Measurements from ENCODE around the gene TAS1R1. TPM values are rescaled to one million over a fixed set of nuclear protein-coding genes. Genes with fewer than 3 reads are reported as not detected.

Gene TAS1R1
- total RNA-seq, 1 donor from 2014 or later, result not detected

DNA sequence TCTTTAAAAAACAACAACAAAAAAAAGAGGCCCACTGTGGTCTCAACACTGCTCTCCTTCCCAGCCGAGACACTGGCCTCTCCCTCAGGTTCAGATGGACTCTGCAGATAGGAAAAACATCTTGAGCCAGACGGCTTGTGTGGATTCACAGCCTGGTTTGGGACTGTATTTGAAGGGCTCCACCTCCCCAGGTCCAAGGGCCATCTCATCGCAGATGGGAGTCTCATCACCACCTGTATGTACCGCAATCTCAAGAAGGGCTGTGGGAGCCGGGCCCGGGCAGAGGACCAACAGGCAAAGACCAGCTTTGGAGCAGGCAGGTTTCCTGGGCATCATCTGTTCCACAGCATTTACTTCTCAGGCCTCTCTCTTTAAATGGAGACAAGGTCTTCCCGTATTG lies 34.9 kb downstream of the TAS1R1 start:
- ChIA-PET POLR2A (interaction anchor here (1.4 to 1.6 kb wide), 2 partner anchors 10 to 11 kb away, joined by 3 to 7 read pairs; partner anchors contain the start of gene ZBTB48), CTCF (no interaction called here)

DNA sequence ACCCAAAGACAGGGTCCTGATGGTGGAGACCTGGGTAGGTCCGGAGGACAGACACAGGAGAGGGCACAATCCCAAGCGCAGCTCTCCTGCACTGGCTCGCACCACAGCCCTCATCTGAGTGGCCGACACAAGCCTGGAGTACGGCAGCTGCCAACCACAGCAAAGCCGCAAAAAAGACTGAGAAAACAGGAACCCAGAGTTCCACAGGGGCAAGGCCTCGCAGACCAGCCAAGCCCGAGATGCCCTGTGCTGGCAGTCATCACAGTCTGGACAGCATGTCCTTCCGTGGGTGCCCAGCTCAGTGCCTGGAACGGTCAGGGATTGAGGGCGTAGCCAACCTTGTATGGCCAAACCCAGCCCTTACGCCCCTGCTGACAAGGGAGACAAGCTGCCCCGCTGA lies 36.1 kb downstream of the TAS1R1 start:
- H3K36me3 Mint-ChIP-seq (ENCODE audit: low read depth), result peaks cover 67% of the 10 kb centered on the region
- no peaks in the 10 kb centered on the region for H3K9me3 Mint-ChIP-seq
- H3K4me1 Mint-ChIP-seq, result peaks cover 13% of the 10 kb centered on the region
- no peak overlapping the region for H3K4me3 Mint-ChIP-seq
- TF ChIP-seq, protein P1, sequence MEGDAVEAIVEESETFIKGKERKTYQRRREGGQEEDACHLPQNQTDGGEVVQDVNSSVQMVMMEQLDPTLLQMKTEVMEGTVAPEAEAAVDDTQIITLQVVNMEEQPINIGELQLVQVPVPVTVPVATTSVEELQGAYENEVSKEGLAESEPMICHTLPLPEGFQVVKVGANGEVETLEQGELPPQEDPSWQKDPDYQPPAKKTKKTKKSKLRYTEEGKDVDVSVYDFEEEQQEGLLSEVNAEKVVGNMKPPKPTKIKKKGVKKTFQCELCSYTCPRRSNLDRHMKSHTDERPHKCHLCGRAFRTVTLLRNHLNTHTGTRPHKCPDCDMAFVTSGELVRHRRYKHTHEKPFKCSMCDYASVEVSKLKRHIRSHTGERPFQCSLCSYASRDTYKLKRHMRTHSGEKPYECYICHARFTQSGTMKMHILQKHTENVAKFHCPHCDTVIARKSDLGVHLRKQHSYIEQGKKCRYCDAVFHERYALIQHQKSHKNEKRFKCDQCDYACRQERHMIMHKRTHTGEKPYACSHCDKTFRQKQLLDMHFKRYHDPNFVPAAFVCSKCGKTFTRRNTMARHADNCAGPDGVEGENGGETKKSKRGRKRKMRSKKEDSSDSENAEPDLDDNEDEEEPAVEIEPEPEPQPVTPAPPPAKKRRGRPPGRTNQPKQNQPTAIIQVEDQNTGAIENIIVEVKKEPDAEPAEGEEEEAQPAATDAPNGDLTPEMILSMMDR (IDR thresholded peaks at IDR 0.05), result no peak
- DNase-seq (no peak), ATAC-seq (ENCODE audit: low read depth) (peak; percentile 40)
- POLR2A ChIA-PET, result interaction anchor here (1.6 kb wide), 1 partner anchor 11 kb away, joined by 7 read pairs; the partner anchor contains the start of gene ZBTB48
- H3K27me3 Mint-ChIP-seq, result no peaks in the 10 kb centered on the region
- intact Hi-C loops (cut with micrococcal nuclease), result no loop called here
- no peak overlapping the region for H3K27ac Mint-ChIP-seq
- CTCF ChIA-PET, result no interaction called here

More for the DNA sequence above, 34.9 kb downstream of the TAS1R1 start:
- H3K9me3 Mint-ChIP-seq, result no peaks in the 10 kb centered on the region
- no peak overlapping the region for H3K27ac Mint-ChIP-seq
- ATAC-seq (ENCODE audit: low read depth) (no peak), DNase-seq (no peak)
- H3K36me3 Mint-ChIP-seq (ENCODE audit: low read depth), result peaks cover 56% of the 10 kb centered on the region
- intact Hi-C loops (cut with micrococcal nuclease), result no loop called here
- TF ChIP-seq, protein P1 (IDR thresholded peaks at IDR 0.05), result no peak
- H3K27me3 Mint-ChIP-seq, result no peaks in the 10 kb centered on the region
- H3K4me3 Mint-ChIP-seq, result no peak overlapping the region
- H3K4me1 Mint-ChIP-seq, result peaks cover 12% of the 10 kb centered on the region

DNA sequence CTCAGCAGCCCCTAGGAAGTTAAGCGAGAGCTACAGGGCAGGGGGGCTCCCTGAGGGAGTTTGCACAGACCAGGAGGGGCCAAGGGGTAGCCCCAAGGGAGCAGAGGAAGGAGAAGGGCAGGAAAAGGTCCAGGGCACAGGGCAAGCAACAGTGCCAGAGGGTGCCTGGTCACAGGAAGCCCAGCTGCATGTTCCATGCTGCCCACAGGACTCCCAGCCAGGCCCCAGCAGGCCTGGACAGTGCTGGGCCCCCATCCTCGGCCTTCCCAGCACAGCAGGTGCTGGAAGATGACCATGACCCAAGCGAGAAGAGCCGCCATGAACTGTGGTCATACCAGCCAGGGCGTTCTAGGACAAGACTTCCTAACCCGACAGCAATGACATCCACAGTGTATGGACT lies 36.5 kb downstream of the TAS1R1 start:
- peaks cover 70% of the 10 kb centered on the region for H3K36me3 Mint-ChIP-seq (ENCODE audit: low read depth)
- H3K4me3 Mint-ChIP-seq, result no peak overlapping the region
- no peak for DNase-seq
- H3K4me1 Mint-ChIP-seq, result peaks cover 14% of the 10 kb centered on the region
- no peak for ATAC-seq (ENCODE audit: low read depth)
- no peak overlapping the region for H3K27ac Mint-ChIP-seq
- ChIA-PET POLR2A (interaction anchor here (1.6 kb wide), 1 partner anchor 11 kb away, joined by 7 read pairs; the partner anchor contains the start of gene ZBTB48), CTCF (no interaction called here)
- intact Hi-C loops (cut with micrococcal nuclease), result no loop called here
- H3K27me3 Mint-ChIP-seq, result no peaks in the 10 kb centered on the region
- TF ChIP-seq, protein P1 (IDR thresholded peaks at IDR 0.05), result no peak
- H3K9me3 Mint-ChIP-seq, result no peaks in the 10 kb centered on the region

DNA sequence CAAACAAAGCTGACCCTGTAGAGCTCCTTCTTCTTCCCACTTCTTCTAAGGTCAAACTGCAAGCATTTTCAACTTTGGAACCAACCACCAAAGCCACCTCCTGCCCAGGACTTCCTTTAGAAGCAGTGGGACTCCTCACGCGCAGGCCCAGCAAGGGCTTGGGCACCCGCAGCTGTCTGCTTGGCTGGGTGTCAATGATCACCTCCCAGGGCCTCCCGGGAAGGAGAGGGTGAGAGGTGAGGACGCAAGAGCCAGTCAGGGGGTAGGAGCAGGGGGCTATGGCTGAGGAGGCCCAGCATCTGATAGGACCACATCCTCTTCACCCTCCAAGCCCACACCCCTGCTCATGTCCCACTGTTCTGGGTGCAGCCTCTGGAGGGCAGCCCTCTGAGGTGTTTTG lies 37.3 kb downstream of the TAS1R1 start:
- Mint-ChIP-seq H3K27ac (no peak overlapping the region), H3K27me3 (no peaks in the 10 kb centered on the region), H3K4me3 (no peak overlapping the region), H3K36me3 (ENCODE audit: low read depth) (peaks cover 74% of the 10 kb centered on the region), H3K9me3 (no peaks in the 10 kb centered on the region), H3K4me1 (peaks cover 9% of the 10 kb centered on the region)
- TF ChIP-seq, protein P1 (IDR thresholded peaks at IDR 0.05), result no peak
- CTCF ChIA-PET, result no interaction called here
- DNase-seq (no peak), ATAC-seq (ENCODE audit: low read depth) (no peak)
- POLR2A ChIA-PET, result no interaction called here
- intact Hi-C loops (cut with micrococcal nuclease), result no loop called here

DNA sequence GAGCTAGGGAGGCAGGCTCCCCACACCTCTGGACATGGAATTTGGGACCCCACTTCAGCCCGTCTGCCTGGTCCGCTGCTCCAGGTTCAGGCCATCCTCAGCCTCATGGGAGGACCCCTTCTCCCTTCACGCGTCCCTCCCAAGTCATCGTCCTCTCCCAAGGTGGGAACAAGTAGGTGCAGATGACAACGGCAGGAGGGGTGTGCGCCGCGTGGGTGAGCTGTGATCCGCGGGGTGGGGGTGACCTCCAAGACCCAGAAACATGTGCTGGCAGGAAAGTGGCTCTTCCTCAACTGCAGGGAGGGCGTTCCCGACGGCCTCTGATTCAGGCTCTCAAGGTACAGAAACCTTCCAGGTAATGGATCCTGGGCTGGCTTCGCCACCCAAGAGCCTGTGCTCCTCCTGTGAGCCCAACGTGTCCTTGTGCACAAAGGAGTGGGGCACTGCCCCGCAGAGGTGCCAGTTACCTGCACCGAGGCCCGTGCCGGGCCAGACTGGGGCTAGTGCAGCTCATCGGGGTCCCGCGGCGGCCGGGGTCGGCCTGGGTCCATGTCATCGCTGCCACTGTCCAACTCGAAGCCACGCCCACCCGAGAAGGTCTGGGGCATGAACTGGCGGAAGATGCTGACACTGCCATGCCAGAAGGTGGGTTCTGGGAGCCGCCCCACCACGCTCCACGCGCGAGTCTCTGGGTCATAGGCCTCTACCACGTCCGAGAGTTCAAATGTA lies 37.9 kb downstream of the TAS1R1 start:
- Mint-ChIP-seq H3K27me3 (no peaks in the 10 kb centered on the region), H3K27ac (no peak overlapping the region), H3K36me3 (ENCODE audit: low read depth) (peaks cover 75% of the 10 kb centered on the region), H3K4me1 (peaks cover 8% of the 10 kb centered on the region), H3K9me3 (no peaks in the 10 kb centered on the region), H3K4me3 (no peak overlapping the region)
- CTCF ChIA-PET, result no interaction called here
- intact Hi-C loops (cut with micrococcal nuclease), result no loop called here
- no peak for ATAC-seq (ENCODE audit: low read depth)
- TF ChIP-seq, protein P1 (IDR thresholded peaks at IDR 0.05), result no peak
- POLR2A ChIA-PET, result no interaction called here
- DNase-seq, result no peak
